DND-41 (cell line): ENCODE measurements around the gene PTPN12.

Source experiments
- ATAC-seq: fragments of 200-7000 bp; cut with Tn5 transposase; 3 replicates; pipeline ENCODE4 v1.9.1; 2021; ENCODE audit warnings: low read depth; ENCODE audit not compliant: insufficient read depth
- DNase-seq: peaks from one replicate; pipeline ENCODE4 v3.0.0-alpha.2; 2020
- H2AFZ ChIP-seq: 2 replicates; pipeline ENCODE4 v1.6.0; 2012; ENCODE audit warnings: low read depth, low read length
- H3K27ac ChIP-seq: 2 replicates; pipeline ENCODE4 v1.5.1; 2012; ENCODE audit warnings: low read length, inconsistent platforms
- H3K27me3 ChIP-seq: fragments of 200-600 bp; sonication (generic); 2 replicates; pipeline ENCODE4 v1.6.0; 2012; ENCODE audit warnings: low read length, mild to moderate bottlenecking, inconsistent platforms; ENCODE audit not compliant: insufficient read depth, poor library complexity
- H3K36me3 ChIP-seq: 2 replicates; pipeline ENCODE4 v1.5.1; 2012; ENCODE audit warnings: low read length, inconsistent platforms; ENCODE audit not compliant: insufficient read depth
- H3K4me1 ChIP-seq: 2 replicates; pipeline ENCODE4 v1.5.1; 2012; ENCODE audit warnings: mild to moderate bottlenecking, low read length; ENCODE audit not compliant: insufficient read depth
- H3K4me2 ChIP-seq: 2 replicates; pipeline ENCODE4 v1.6.0; 2012; ENCODE audit warnings: mild to moderate bottlenecking, moderate library complexity, low read length, inconsistent platforms; ENCODE audit not compliant: insufficient read depth
- H3K4me3 ChIP-seq, 2 experiments: fragments of 200-600 bp in 1 of 2; shearing (Covaris generic) in 1 of 2; 2 replicates each; pipeline ENCODE4 v1.5.1; 2012 to 2016; ENCODE audit warnings: inconsistent platforms in 2 of 2, low read length in 2 of 2, mild to moderate bottlenecking in 2 of 2, low read depth in 1 of 2, moderate library complexity in 1 of 2
- H3K79me2 ChIP-seq: 2 replicates; pipeline ENCODE4 v1.6.0; 2012; ENCODE audit warnings: low read length, inconsistent platforms; ENCODE audit not compliant: insufficient read depth
- H3K9ac ChIP-seq: 2 replicates; pipeline ENCODE4 v1.6.0; 2012; ENCODE audit warnings: low read depth, mild to moderate bottlenecking, inconsistent platforms, low read length, moderate library complexity
- H3K9me3 ChIP-seq: 2 replicates; pipeline ENCODE4 v1.5.1; 2012; ENCODE audit warnings: low read length, moderate library complexity, mild to moderate bottlenecking, inconsistent platforms; ENCODE audit not compliant: insufficient read depth, severe bottlenecking
- H4K20me1 ChIP-seq: 2 replicates; pipeline ENCODE4 v1.6.0; 2012; ENCODE audit warnings: low read length; ENCODE audit not compliant: insufficient read depth
- CTCF ChIP-seq: IDR thresholded peaks from 2 replicates; pipeline ENCODE4 v1.5.1; 2012; ENCODE audit warnings: borderline replicate concordance, low read length, moderate library complexity, mild to moderate bottlenecking; ENCODE audit not compliant: poor library complexity, severe bottlenecking; ENCODE audit errors: extremely low read depth
- EZH2 ChIP-seq: IDR thresholded peaks from 3 replicates; pipeline ENCODE4 v1.6.1; 2012; ENCODE audit warnings: borderline replicate concordance, low read depth, mild to moderate bottlenecking, moderate library complexity, low read length, inconsistent platforms; ENCODE audit not compliant: severe bottlenecking

The PTPN12 gene

GRCh38 chr7:77498659-77499379 lies 38.3 kb upstream of the PTPN12 start:
- Histone ChIP-seq H2AFZ (no peak overlapping the region), H3K4me3 (no peak overlapping the region), H3K4me1 (no peaks in the 10 kb centered on the region), H3K27me3 (no peaks in the 10 kb centered on the region), H3K79me2 (no peaks in the 10 kb centered on the region), H3K36me3 (no peaks in the 10 kb centered on the region), H4K20me1 (no peaks in the 10 kb centered on the region), H3K27ac (no peak overlapping the region), H3K4me2 (no peak overlapping the region), H3K9me3 (peaks cover 5% of the 10 kb centered on the region), H3K9ac (no peak overlapping the region)
- TF ChIP-seq CTCF (no peak), EZH2 (no peak)
- DNase-seq = no peak
- ATAC-seq = no peak

GRCh38 chr7:77501192-77501515 lies 35.9 kb upstream of the PTPN12 start:
- Histone ChIP-seq H3K27me3 (no peaks in the 10 kb centered on the region), H3K9me3 (no peaks in the 10 kb centered on the region), H3K27ac (no peak overlapping the region), H4K20me1 (no peaks in the 10 kb centered on the region), H3K4me3 (no peak overlapping the region), H3K36me3 (no peaks in the 10 kb centered on the region), H3K4me2 (no peak overlapping the region), H3K9ac (no peak overlapping the region), H2AFZ (no peak overlapping the region), H3K4me1 (no peaks in the 10 kb centered on the region), H3K79me2 (no peaks in the 10 kb centered on the region)
- DNase-seq = no peak
- no peak for ATAC-seq
- TF ChIP-seq EZH2 (no peak), CTCF (no peak)

- Histone ChIP-seq H3K4me2 (no peak overlapping the region), H3K27me3 (no peaks in the 10 kb centered on the region), H3K36me3 (no peaks in the 10 kb centered on the region), H3K4me3 (no peak overlapping the region), H2AFZ (no peak overlapping the region), H3K9ac (no peak overlapping the region), H4K20me1 (no peaks in the 10 kb centered on the region), H3K27ac (no peak overlapping the region), H3K79me2 (no peaks in the 10 kb centered on the region), H3K9me3 (no peaks in the 10 kb centered on the region), H3K4me1 (no peaks in the 10 kb centered on the region)
- ATAC-seq (no peak), DNase-seq (no peak)
- TF ChIP-seq EZH2 (no peak), CTCF (no peak)
These were observed 32.1 kb upstream of the PTPN12 start for GRCh38 chr7:77504951-77505350.

GRCh38 chr7:77506899-77507298 lies 30.2 kb upstream of the PTPN12 start:
- Histone ChIP-seq H3K4me2 (no peak overlapping the region), H3K36me3 (no peaks in the 10 kb centered on the region)

More at GRCh38 chr7:77506899-77507298, 30.2 kb upstream of the PTPN12 start:
- Histone ChIP-seq H2AFZ (no peak overlapping the region), H3K4me3 (no peak overlapping the region), H3K9me3 (no peaks in the 10 kb centered on the region), H3K4me1 (no peaks in the 10 kb centered on the region), H4K20me1 (no peaks in the 10 kb centered on the region), H3K79me2 (no peaks in the 10 kb centered on the region), H3K9ac (no peak overlapping the region), H3K27ac (no peak overlapping the region), H3K27me3 (no peaks in the 10 kb centered on the region)
- TF ChIP-seq EZH2 (no peak), CTCF (no peak)
- ATAC-seq (no peak), DNase-seq (no peak)
